T-helper 9 cell (primary cell): ENCODE results near the gene CCSER1.
"Not testable (repeated sequence)": the region's sequence is repeated elsewhere in the genome, so short reads cannot be mapped to it uniquely, and the experiment has no call there.

Source experiments
- DNase-seq: peaks from one replicate; pipeline ENCODE4 v3.0.0-alpha.2; 2020

Gene CCSER1

GRCh38 chr4:91622925-91623602 is 1495.9 kb downstream of the CCSER1 start:
- DNase-seq: no peak

- DNase-seq: not testable (repeated sequence)
Measured at GRCh38 chr4:91623603-91623967, 1496.4 kb downstream of the CCSER1 start.

DNA sequence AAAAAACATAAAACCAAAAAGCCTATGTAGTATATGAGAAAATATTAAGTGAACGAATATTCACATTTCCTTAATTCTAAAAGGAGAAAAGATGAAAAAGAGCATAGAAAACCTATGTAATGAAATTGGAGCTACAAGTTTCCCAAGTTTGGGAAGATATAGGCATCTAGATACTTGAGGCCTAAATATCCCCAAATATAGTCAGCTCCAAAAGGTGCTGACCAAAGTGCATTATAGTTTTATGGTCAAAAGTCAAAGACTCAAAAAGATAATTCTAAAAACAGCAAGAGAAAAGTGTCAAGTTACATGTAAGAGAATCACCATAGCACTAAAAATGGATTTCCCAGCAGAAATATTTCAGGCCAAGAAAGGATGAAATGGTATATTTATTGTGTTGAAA is 1502.9 kb downstream of the CCSER1 start:
- DNase-seq: no peak

- DNase-seq: no peak
Measured at GRCh38 chr4:91630764-91631163, 1503.6 kb downstream of the CCSER1 start.

DNA sequence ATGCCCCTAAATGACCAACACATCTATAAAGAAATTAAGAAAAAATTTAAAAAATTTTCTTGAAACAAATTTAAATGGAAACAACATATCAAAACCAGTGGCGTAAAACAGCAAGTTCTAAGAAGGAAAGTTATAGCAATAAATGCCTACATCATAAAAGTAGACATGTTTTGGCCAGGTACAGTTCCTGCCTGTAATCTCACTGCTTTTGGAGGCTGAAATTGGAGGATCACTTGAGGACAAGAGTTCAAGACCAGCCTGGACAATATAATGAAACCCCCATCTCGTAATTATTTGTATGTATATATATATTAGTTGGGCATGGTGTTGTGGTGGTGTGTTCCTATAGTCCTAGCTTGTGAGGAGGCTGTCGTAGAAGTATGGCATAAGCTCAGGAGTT is 1504.1 kb downstream of the CCSER1 start:
- DNase-seq: no peak

DNA sequence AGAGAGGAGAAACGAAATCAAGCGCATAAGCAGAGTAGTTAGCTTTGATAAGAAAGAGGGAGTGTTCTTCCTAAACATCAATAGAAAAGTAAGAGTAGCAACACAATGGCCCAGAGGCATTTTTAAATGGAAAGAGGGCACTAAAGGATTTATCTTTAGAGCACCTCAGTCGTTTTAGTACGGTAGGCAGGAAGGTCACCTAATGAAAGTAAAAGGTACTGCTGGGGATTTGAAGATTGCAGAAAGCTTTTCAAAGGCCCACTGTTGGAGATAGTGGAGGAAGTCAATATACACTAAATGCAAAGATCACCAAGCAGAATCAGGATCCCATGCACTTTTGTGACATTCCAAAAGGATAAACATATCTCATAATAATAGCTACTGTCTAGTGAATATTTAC is 1508.9 kb downstream of the CCSER1 start:
- DNase-seq: no peak
